WTC11 (cell line): ENCODE results near the gene PNP. TPM values are rescaled to one million over a fixed set of nuclear protein-coding genes. Genes with fewer than 3 reads are reported as not detected.

ENCODE experiments used
- ATAC-seq: fragments of 200-7000 bp; cut with Tn5 transposase; 2 replicates; pipeline ENCODE4 v1.10.0; 2021; ENCODE audit warnings: mild to moderate bottlenecking, moderate library complexity
- CTCF ChIA-PET: fragments of 300-600 bp; sonication (Branson Sonifier 250); formaldehyde crosslinking; loops from one replicate; lab custom pipeline; 2021; ENCODE audit warnings: antibody characterized with exemption; lab: Charles Lee
- POLR2A ChIA-PET: fragments of 350-600 bp; sonication (Branson Sonifier 250); formaldehyde crosslinking; loops from one replicate; lab custom pipeline; 2021; ENCODE audit warnings: antibody characterized with exemption; lab: Charles Lee
- DNase-seq: peaks from one replicate; pipeline ENCODE4 v3.0.0; 2021; ENCODE audit warnings: low spot score
- H3K27ac Mint-ChIP-seq: 2 replicates; pipeline ENCODE4 v1.8.0; 2021; ENCODE audit warnings: mixed read lengths
- H3K27me3 Mint-ChIP-seq: 2 replicates; pipeline ENCODE4 v1.8.0; 2021; ENCODE audit warnings: low read depth, mild to moderate bottlenecking, moderate library complexity, mixed read lengths
- H3K36me3 Mint-ChIP-seq: 2 replicates; pipeline ENCODE4 v1.8.0; 2021; ENCODE audit warnings: mixed read lengths
- H3K4me1 Mint-ChIP-seq: 2 replicates; pipeline ENCODE4 v1.8.0; 2022; ENCODE audit warnings: mixed read lengths
- H3K4me3 Mint-ChIP-seq: 2 replicates; pipeline ENCODE4 v1.8.0; 2021; ENCODE audit warnings: mild to moderate bottlenecking, moderate library complexity, mixed read lengths
- H3K9me3 Mint-ChIP-seq: 2 replicates; pipeline ENCODE4 v1.8.0; 2021; ENCODE audit warnings: mixed read lengths
- ATF2 ChIP-seq: sonication (generic); formaldehyde crosslinking; IDR thresholded peaks from 2 replicates; pipeline ENCODE4 v1.8.1; 2022; ENCODE audit warnings: low read depth, missing genetic modification reagents, borderline replicate concordance
- ATF3 ChIP-seq: sonication (generic); formaldehyde crosslinking; conservative IDR thresholded peaks from 2 replicates; pipeline ENCODE4 v1.8.1; 2022; ENCODE audit warnings: mild to moderate bottlenecking, missing genetic modification reagents
- EMX1 ChIP-seq: fragments of 250-450 bp; sonication (Bioruptor Pico); IDR thresholded peaks from 2 replicates; pipeline ENCODE4 v1.8.0; 2021; ENCODE audit warnings: mild to moderate bottlenecking
- ESRRA ChIP-seq: sonication (generic); formaldehyde crosslinking; IDR thresholded peaks from 2 replicates; pipeline ENCODE4 v1.8.1; 2022; ENCODE audit warnings: mild to moderate bottlenecking, missing genetic modification reagents, borderline replicate concordance
- FOXK1 ChIP-seq: sonication (generic); formaldehyde crosslinking; IDR thresholded peaks from 2 replicates; pipeline ENCODE4 v1.8.0; 2022; ENCODE audit warnings: mild to moderate bottlenecking, moderate library complexity, missing genetic modification reagents
- HMGXB4 ChIP-seq: sonication (generic); formaldehyde crosslinking; IDR thresholded peaks from 2 replicates; pipeline ENCODE4 v1.8.1; 2023; ENCODE audit warnings: mild to moderate bottlenecking, moderate library complexity, missing genetic modification reagents
- JAZF1 ChIP-seq: fragments of 250-450 bp; sonication (Bioruptor Pico); IDR thresholded peaks from 2 replicates; pipeline ENCODE4 v1.9.0; 2021; ENCODE audit warnings: moderate library complexity, mild to moderate bottlenecking, inconsistent platforms
- MXD4 ChIP-seq: fragments of 250-450 bp; sonication (Bioruptor Pico); IDR thresholded peaks from 2 replicates; pipeline ENCODE4 v1.8.0; 2021; ENCODE audit warnings: mild to moderate bottlenecking, moderate library complexity, borderline replicate concordance
- NFATC4 ChIP-seq: fragments of 250-450 bp; sonication (Bioruptor Pico); IDR thresholded peaks from 2 replicates; pipeline ENCODE4 v1.9.0; 2021; ENCODE audit warnings: mild to moderate bottlenecking
- NR2C2 ChIP-seq: sonication (generic); formaldehyde crosslinking; IDR thresholded peaks from 2 replicates; pipeline ENCODE4 v1.8.0; 2022; ENCODE audit warnings: mild to moderate bottlenecking, missing genetic modification reagents
- NR3C1 ChIP-seq: sonication (generic); formaldehyde crosslinking; conservative IDR thresholded peaks from 2 replicates; pipeline ENCODE4 v1.8.1; 2023; ENCODE audit warnings: low read depth, mild to moderate bottlenecking, missing genetic modification reagents
- RELA ChIP-seq: sonication (generic); formaldehyde crosslinking; IDR thresholded peaks from 2 replicates; pipeline ENCODE4 v1.8.1; 2022; ENCODE audit warnings: missing genetic modification reagents, mild to moderate bottlenecking, borderline replicate concordance
- USF1 ChIP-seq: sonication (generic); formaldehyde crosslinking; IDR thresholded peaks from 2 replicates; pipeline ENCODE4 v1.8.0; 2022; ENCODE audit warnings: mild to moderate bottlenecking, missing genetic modification reagents
- USF2 ChIP-seq: sonication (generic); formaldehyde crosslinking; IDR thresholded peaks from 2 replicates; pipeline ENCODE4 v1.8.1; 2023; ENCODE audit warnings: mild to moderate bottlenecking, missing genetic modification reagents, moderate library complexity
- ZNF263 ChIP-seq: sonication (generic); formaldehyde crosslinking; IDR thresholded peaks from 2 replicates; pipeline ENCODE4 v1.8.1; 2022; ENCODE audit warnings: low read depth, mild to moderate bottlenecking, moderate library complexity, missing genetic modification reagents
- ZNF512 ChIP-seq: sonication (generic); formaldehyde crosslinking; IDR thresholded peaks from 2 replicates; pipeline ENCODE4 v1.8.1; 2022; ENCODE audit warnings: missing genetic modification reagents, borderline replicate concordance
- ZSCAN18 ChIP-seq: fragments of 250-450 bp; sonication (Bioruptor Pico); IDR thresholded peaks from 2 replicates; pipeline ENCODE4 v2.1.2; 2022; ENCODE audit warnings: mild to moderate bottlenecking, moderate library complexity
- total RNA-seq: library from RNA; stranded (reverse); gene quantifications from 3 replicates; pipeline ENCODE4 v1.2.3, GENCODE V29; 2021

Gene PNP
- total RNA-seq, 1 experiment from 2014 or later: 95.8 TPM

GRCh38 chr14:20421267-20421666 lies 47.9 kb upstream of the PNP start:
- Mint-ChIP-seq H3K4me1 (peaks cover 20% of the 10 kb centered on the region), H3K9me3 (no peaks in the 10 kb centered on the region), H3K36me3 (no peaks in the 10 kb centered on the region), H3K27ac (peak overlapping the region; percentile 88), H3K27me3 (no peaks in the 10 kb centered on the region; the same call in 1 of the 2 replicates), H3K4me3 (peak overlapping the region; percentile 38; the same call in 1 of the 2 replicates)
- ChIA-PET CTCF (interaction anchor here (0.8 kb wide), 1 partner anchor 93 kb away, joined by 3 read pairs; no protein-coding TSS in a partner anchor), POLR2A (no interaction called here)
- TF ChIP-seq USF2 (CRISPR knock-in tag): peak; percentile 67
- TF ChIP-seq ESRRA: no peak
- peak; percentile 22; the same call in 1 of the 2 replicates for TF ChIP-seq USF1 (CRISPR knock-in tag)
- ATAC-seq (peak; percentile 51), DNase-seq (no peak)

- POLR2A ChIA-PET: interaction anchor here (0.6 kb wide), 1 partner anchor 64 kb away, joined by 3 read pairs; no protein-coding TSS in a partner anchor
- CTCF ChIA-PET: interaction anchor here (1.1 to 1.4 kb wide), 2 partner anchors 65 to 80 kb away, joined by 3 read pairs; partner anchors contain the start of gene PARP2
- no peak for ATAC-seq
- peak overlapping the region; percentile 56; the same call in 1 of the 2 replicates for H3K27ac Mint-ChIP-seq
- TF ChIP-seq ZNF512 (CRISPR knock-in tag) (no peak), ZSCAN18 (CRISPR knock-in tag) (no peak)
- TF ChIP-seq, all 79 proteins: peak for 0
- no peak overlapping the region for H3K4me3 Mint-ChIP-seq
- no peak for DNase-seq
- H3K27me3 Mint-ChIP-seq: no peaks in the 10 kb centered on the region; the same call in 1 of the 2 replicates
- H3K36me3 Mint-ChIP-seq: no peaks in the 10 kb centered on the region
- peaks cover 28% of the 10 kb centered on the region for H3K4me1 Mint-ChIP-seq
- H3K9me3 Mint-ChIP-seq: no peaks in the 10 kb centered on the region
Measured at GRCh38 chr14:20422886-20423285, 46.3 kb upstream of the PNP start.

- no peak overlapping the region for H3K27ac Mint-ChIP-seq
- TF ChIP-seq NFATC4 (CRISPR knock-in tag): no peak
- no peak for TF ChIP-seq HMGXB4 (CRISPR knock-in tag)
- TF ChIP-seq MXD4 (CRISPR knock-in tag): no peak
- no peak for TF ChIP-seq FOXK1
- TF ChIP-seq ATF3 (CRISPR knock-in tag): no peak
- no peak for TF ChIP-seq JAZF1 (CRISPR knock-in tag)
- no peak for TF ChIP-seq RELA (CRISPR knock-in tag)
- TF ChIP-seq ATF2 (CRISPR knock-in tag): no peak
- no peak for TF ChIP-seq ZNF263 (CRISPR knock-in tag)
- no peak for TF ChIP-seq NR3C1
- TF ChIP-seq NR2C2 (CRISPR knock-in tag): no peak
- TF ChIP-seq EMX1 (CRISPR knock-in tag): no peak
- ATAC-seq: no peak
- no peak overlapping the region for H3K4me3 Mint-ChIP-seq
- CTCF ChIA-PET: interaction anchor here (2.3 kb wide), 1 partner anchor 10 kb away, joined by 16 read pairs; no protein-coding TSS in a partner anchor
- no peak for DNase-seq
- no peaks in the 10 kb centered on the region for H3K27me3 Mint-ChIP-seq
- POLR2A ChIA-PET: interaction anchor here (1.3 kb wide), 1 partner anchor 82 kb away, joined by 3 read pairs; the partner anchor contains the start of gene PARP2
- no peaks in the 10 kb centered on the region for H3K36me3 Mint-ChIP-seq
- H3K4me1 Mint-ChIP-seq: peaks cover 30% of the 10 kb centered on the region
- no peaks in the 10 kb centered on the region for H3K9me3 Mint-ChIP-seq
Measured at GRCh38 chr14:20424851-20425250, 44.4 kb upstream of the PNP start.
